Kidney (tissue), 14 donors: Measurements from ENCODE around the gene ROR1. TPM values are rescaled to one million over a fixed set of nuclear protein-coding genes. Genes with fewer than 3 reads are reported as not detected.

Source experiments
- DNase-seq, 5 donors: peaks; one replicate each; pipeline ENCODE4 v3.0.0-alpha.2; 2013 to 2020
- FAIRE-seq: peaks from 2 replicates; lab custom pipeline; 2012; peaks lifted over from hg19 to GRCh38; lab: Jason Lieb, UNC
- H3K27ac ChIP-seq, 2 donors: one replicate each; pipeline ENCODE4 v1.7.0; 2013; ENCODE audit warnings: low read depth in 2 of 2, low read length in 2 of 2, inconsistent platforms in 1 of 2
- H3K27me3 ChIP-seq: one replicate; pipeline ENCODE4 v1.7.1; 2013; ENCODE audit warnings: low read length, inconsistent platforms; ENCODE audit not compliant: control insufficient read depth, insufficient read depth
- H3K36me3 ChIP-seq, 3 donors: one replicate each; pipeline versions ENCODE4 v1.7.0 to v1.7.1; 2013; ENCODE audit warnings: low read length in 3 of 3, control low read depth in 1 of 3, inconsistent platforms in 1 of 3; ENCODE audit not compliant: insufficient read depth in 3 of 3, control insufficient read depth in 2 of 3
- H3K4me1 ChIP-seq, 3 donors: one replicate each; pipeline versions ENCODE4 v1.7.0 to v1.7.1; 2013; ENCODE audit warnings: low read length in 3 of 3, inconsistent platforms in 1 of 3, low read depth in 1 of 3; ENCODE audit not compliant: control insufficient read depth in 2 of 3, insufficient read depth in 2 of 3
- H3K4me3 ChIP-seq, 3 donors: one replicate each; pipeline versions ENCODE4 v1.7.0 to v1.8.1; 2013; ENCODE audit warnings: low read length in 3 of 3, control low read depth in 1 of 3, inconsistent platforms in 1 of 3
- H3K9ac ChIP-seq, 3 donors: one replicate each; pipeline versions ENCODE4 v1.7.0 to v1.7.1; 2013; ENCODE audit warnings: low read length in 3 of 3, control low read depth in 1 of 3, inconsistent platforms in 1 of 3
- H3K9me3 ChIP-seq, 3 donors: one replicate each; pipeline versions ENCODE4 v1.7.0 to v1.7.1; 2013; ENCODE audit warnings: low read length in 3 of 3, control low read depth in 1 of 3, inconsistent platforms in 1 of 3; ENCODE audit not compliant: control insufficient read depth in 2 of 3, insufficient read depth in 1 of 3
- intact Hi-C: fragments of 100-400 bp; cut with DNase I; formaldehyde crosslinking; loops from one replicate; pipeline ENCODE4 v1.11.1; 2022
- polyA plus RNA-seq: library from polyadenylated mRNA; stranded (reverse); fragments of 350-450 nt; fragmentation: Illumina TruSeq; extraction: RNeasy Lipid Tissue Mini Kit (QIAGEN cat#74804); gene quantifications from one replicate; pipeline ENCODE4 v1.2.3, GENCODE V29; 2014; ENCODE audit warnings: low read depth, low replicate concordance; ENCODE audit not compliant: insufficient read depth
- total RNA-seq: library from RNA; stranded (reverse); fragmentation: NEBNext Ultra II Directional; extraction: Animal tissue kit (Norgen Biotek cat#: 25700); gene quantifications from one replicate; pipeline ENCODE4 v1.2.1, GENCODE V29; 2021
- TF ChIP-seq, protein P1 (sequence below): IDR thresholded peaks from 3 replicates; pipeline ENCODE4 v1.5.1; 2012; ENCODE audit warnings: mild to moderate bottlenecking, moderate library complexity, borderline replicate concordance; ENCODE audit not compliant: insufficient read depth; ENCODE audit errors: extremely low read depth
- donor health status: control.
- donor health status: control.
- donor health status: control.
- donor health status: control.
- donor health status: control.
- donor health status: DM: yes; HTN: yes; CAD: no.
- donor health status: Normal renal cell carcinoma (clear cell type).

The ROR1 gene
- total and polyA plus RNA-seq, 2 donors from 2014 or later = 0.77 to 8.0 TPM

DNA sequence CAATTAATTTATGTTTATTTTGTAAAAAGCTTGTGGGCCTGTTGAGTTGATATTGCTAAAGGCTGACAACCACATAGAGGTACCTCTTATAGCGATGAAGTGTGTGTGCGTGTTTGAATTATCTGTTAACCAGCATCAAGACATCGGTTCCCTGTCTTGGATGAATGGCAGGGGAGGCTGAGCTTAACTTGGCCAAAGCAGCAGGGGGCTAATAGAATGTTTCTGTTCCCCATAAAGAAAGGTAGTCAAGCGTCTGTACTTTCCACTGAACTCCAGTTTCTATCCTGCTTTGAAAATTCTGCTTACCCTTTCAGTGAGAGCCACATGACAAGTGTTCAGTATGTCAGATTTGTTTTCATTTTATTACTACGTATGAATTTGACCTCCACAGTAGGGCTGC is 63.0 kb downstream of the ROR1 start:
- FAIRE-seq = no peak
- no peak overlapping the region for H3K9ac ChIP-seq
- H3K9me3 ChIP-seq = no peaks in the 10 kb centered on the region
- no peaks in the 10 kb centered on the region for H3K36me3 ChIP-seq
- H3K27ac ChIP-seq = no peak overlapping the region
- no peak for DNase-seq
- TF ChIP-seq, protein P1, sequence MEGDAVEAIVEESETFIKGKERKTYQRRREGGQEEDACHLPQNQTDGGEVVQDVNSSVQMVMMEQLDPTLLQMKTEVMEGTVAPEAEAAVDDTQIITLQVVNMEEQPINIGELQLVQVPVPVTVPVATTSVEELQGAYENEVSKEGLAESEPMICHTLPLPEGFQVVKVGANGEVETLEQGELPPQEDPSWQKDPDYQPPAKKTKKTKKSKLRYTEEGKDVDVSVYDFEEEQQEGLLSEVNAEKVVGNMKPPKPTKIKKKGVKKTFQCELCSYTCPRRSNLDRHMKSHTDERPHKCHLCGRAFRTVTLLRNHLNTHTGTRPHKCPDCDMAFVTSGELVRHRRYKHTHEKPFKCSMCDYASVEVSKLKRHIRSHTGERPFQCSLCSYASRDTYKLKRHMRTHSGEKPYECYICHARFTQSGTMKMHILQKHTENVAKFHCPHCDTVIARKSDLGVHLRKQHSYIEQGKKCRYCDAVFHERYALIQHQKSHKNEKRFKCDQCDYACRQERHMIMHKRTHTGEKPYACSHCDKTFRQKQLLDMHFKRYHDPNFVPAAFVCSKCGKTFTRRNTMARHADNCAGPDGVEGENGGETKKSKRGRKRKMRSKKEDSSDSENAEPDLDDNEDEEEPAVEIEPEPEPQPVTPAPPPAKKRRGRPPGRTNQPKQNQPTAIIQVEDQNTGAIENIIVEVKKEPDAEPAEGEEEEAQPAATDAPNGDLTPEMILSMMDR = no peak
- intact Hi-C loops = no loop called here
- no peak overlapping the region for H3K4me3 ChIP-seq
- no peaks in the 10 kb centered on the region for H3K4me1 ChIP-seq
- no peaks in the 10 kb centered on the region for H3K27me3 ChIP-seq

DNA sequence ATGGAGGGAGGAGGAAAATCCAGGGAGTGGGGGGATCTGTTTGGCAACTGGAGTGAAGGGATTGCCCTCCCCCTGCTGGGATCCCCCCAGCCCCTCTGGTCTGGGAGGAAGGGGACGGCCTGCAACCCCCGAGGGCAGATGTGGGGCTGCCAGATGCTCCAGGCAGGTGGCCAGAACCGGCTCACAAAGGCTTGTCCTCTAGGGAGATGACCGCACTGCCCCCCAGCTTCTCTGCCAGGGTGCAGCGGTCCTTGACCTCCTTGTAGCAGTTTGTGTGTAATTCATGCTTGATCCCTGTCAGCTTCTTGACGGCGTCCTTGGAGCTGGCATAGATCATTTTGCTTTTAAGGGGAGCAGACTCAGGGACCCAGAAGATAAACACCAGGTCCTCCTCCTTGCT is 69.2 kb downstream of the ROR1 start:
- no peaks in the 10 kb centered on the region for H3K9me3 ChIP-seq
- intact Hi-C loops = no loop called here
- DNase-seq = peak in 2 of 5 donors; percentile 26 to 46
- no peaks in the 10 kb centered on the region for H3K4me1 ChIP-seq
- H3K27me3 ChIP-seq = no peaks in the 10 kb centered on the region
- TF ChIP-seq, protein P1 = no peak
- no peak for FAIRE-seq
- no peaks in the 10 kb centered on the region for H3K36me3 ChIP-seq
- no peak overlapping the region for H3K4me3 ChIP-seq
- H3K9ac ChIP-seq = no peak overlapping the region
- no peak overlapping the region for H3K27ac ChIP-seq

DNA sequence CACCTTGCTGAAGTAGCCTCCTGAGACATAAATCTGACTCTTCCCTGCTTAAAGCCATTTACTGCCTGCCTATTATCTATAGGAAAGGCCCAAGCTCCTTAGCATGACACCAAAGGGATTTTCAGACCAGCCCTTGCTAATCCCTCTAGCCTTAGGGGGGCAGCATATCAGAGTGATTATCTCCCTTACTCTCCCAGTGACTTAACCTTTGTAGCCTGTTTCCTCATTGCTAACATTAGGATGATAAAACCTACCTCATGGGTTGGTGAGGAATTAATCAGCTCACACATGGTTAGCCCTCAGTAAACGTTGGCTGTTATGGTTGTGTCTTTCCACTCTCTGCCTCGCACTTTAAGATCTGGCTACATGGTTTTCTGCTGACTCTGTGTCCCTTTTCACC is 70.1 kb downstream of the ROR1 start:
- Histone ChIP-seq H3K9me3 (no peaks in the 10 kb centered on the region), H3K4me1 (no peaks in the 10 kb centered on the region), H3K36me3 (no peaks in the 10 kb centered on the region), H3K4me3 (no peak overlapping the region), H3K27me3 (no peaks in the 10 kb centered on the region), H3K9ac (no peak overlapping the region), H3K27ac (no peak overlapping the region)
- TF ChIP-seq, protein P1 = no peak
- intact Hi-C loops = no loop called here
- FAIRE-seq (no peak), DNase-seq (no peak)

DNA sequence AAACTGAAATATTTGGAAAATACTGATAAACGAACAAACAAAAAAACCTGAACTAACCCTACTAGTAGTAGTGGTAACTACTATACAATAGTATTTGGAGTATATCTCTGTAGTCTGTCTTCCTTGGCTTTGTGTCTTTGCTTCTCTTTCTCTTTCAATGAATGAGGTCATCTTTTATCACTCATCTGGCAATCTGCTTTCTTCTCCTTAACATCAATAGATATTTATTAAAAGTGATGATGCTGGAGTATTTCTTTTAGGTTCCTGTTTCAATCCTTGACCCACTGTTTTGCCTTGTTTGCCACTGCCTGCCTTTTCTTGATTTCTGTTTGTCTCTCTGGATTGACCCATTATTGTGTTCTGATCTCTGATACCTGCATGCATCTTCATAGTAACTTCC is 71.5 kb downstream of the ROR1 start:
- Histone ChIP-seq H3K27me3 (no peaks in the 10 kb centered on the region), H3K4me3 (no peak overlapping the region), H3K27ac (no peak overlapping the region), H3K9ac (no peak overlapping the region), H3K4me1 (no peaks in the 10 kb centered on the region), H3K36me3 (no peaks in the 10 kb centered on the region), H3K9me3 (no peaks in the 10 kb centered on the region)
- DNase-seq = no peak
- TF ChIP-seq, protein P1 = no peak
- no peak for FAIRE-seq
- intact Hi-C loops = no loop called here
